Stimulated activated CD4-positive, alpha-beta T cell treated with anti-CD3 and anti-CD28 coated beads, Interleukin-1b, Interleukin-23, amount 100 ng/mL, for 48 hours (primary cell): ENCODE data around the gene PDS5A.
"Not testable (repeated sequence)": the region's sequence is repeated elsewhere in the genome, so short reads cannot be mapped to it uniquely, and the experiment has no call there.

ENCODE experiments used
- DNase-seq: peaks from one replicate; pipeline ENCODE4 v3.0.0-alpha.2; 2020

Gene PDS5A

DNA sequence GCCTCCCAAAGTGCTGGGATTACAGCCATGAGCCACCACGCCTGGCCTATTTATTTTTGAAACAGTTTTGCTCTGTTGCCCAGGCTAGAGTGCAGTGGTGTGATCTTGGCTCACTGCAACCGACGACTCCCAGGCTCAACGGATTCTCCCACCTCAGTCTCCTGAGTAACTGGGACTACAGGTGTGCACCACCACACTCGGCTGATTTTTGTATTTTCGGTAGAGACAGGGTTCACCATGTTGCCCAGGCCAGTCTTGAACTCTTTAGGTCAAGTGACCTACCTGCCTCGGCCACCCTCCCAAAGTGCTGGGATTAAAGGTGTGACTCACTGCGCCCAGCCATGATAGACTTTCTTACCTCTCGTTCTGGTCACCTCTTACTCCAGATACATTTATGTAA is 155.8 kb downstream of the PDS5A start:
- no peak for DNase-seq

DNA sequence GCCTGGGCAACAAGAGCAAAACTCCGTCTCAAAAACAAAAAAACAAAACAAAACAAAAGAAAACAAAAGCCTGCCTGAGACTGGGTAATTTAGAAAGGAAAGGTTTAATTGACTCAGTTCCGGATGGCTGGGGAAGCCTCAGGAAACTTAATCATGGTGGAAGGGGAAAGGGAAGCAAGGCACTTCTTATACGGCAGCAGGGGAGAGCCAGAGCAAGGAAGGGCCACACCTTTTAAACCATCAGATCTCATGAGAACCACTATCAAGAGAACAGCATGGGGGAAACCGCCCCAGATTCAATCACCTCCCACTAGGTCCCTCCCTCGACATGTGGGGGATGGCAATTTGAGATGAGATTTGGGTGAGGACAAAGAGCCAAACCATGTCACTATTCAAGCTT is 157.5 kb downstream of the PDS5A start:
- no peak for DNase-seq

DNA sequence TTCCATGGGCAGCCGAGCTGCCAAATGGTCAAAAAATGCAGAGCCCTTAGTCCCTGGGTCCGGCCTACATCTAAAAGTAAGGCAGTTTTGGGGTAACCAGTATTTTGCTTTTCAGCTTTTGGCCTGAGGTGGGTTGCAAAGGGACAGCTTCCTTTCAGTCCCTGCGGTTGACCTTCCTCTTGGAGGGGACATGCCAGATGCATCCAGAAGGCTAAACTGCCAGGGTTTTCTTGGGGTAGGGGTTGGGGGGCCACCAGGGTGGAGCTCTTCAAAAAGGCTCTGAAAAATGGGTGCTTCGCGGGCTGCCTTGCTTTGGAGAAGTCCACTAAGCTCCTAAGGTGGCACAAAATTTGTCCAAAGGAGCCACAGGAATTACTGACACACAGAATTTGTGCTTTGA is 159.1 kb downstream of the PDS5A start:
- no peak for DNase-seq

DNA sequence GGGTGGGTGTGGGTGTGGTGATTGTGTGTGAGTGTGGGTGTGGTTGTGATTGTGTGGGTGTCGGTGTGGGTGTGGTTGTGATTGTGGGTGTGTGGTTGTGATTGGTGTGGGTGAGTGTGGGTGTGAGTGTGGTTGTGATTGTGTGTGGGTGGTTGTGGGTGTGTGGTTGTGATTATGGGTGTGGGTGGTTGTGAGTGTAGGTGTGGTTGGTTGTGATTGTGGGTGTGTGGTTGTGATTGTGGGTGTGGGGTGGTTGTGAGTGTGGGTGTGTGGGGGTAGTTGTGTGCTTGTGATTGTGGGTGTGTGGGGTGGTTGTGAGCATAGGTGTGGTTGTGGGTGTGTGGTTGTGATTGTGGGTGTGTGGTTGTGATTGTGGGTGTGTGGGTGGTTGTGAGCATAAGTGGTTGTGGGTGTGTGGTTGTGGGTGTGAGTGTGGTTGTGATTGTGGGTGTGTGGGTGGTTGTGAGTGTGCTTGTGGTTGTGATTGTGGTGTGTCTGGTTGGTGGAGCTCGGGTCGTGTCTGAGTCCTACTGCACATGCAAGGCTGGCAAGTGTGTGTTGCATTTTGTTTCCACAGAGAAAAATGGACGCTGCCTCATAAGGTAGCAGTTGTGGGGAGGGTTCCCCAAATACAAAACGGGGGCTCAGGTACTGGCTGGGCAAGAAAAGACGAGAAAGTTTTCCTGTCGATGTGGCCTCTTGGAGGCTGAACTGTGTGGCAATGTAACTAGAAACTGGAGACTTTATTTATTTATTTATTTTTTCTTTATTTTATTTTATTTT is 163.1 kb downstream of the PDS5A start:
- DNase-seq, result peak; percentile 6

DNA sequence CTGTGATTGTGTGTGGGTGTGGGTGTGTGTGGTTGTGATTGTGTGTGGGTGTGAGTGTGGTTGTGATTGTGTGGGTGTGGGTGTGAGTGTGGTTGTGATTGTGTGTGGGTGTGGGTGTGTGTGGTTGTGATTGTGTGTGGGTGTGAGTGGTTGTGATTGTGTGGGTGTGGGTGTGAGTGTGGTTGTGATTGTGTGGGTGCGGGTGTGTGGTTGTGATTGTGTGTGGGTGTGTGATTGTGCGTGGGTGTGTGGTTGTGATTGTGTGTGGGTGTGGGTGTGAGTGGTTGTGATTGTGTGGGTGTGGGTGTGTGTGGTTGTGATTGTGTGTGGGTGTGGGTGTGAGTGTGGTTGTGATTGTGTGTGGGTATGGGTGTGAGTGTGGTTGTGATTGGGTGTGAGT is 163.9 kb downstream of the PDS5A start:
- DNase-seq, result not testable (repeated sequence)

DNA sequence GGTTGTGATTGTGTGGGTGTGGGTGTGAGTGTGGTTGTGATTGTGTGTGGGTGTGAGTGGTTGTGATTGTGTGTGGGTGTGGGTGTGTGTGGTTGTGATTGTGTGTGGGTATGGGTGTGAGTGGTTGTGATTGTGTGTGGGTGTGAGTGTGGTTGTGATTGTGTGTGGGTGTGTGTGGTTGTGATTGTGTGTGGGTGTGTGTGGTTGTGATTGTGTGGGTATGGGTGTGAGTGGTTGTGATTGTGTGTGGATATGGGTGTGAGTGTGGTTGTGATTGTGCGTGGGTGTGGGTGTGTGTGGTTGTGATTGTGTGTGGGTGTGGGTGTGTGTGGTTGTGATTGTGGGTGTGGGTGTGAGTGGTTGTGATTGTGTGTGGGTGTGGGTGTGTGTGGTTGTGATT is 164.7 kb downstream of the PDS5A start:
- DNase-seq, result not testable (repeated sequence)

DNA sequence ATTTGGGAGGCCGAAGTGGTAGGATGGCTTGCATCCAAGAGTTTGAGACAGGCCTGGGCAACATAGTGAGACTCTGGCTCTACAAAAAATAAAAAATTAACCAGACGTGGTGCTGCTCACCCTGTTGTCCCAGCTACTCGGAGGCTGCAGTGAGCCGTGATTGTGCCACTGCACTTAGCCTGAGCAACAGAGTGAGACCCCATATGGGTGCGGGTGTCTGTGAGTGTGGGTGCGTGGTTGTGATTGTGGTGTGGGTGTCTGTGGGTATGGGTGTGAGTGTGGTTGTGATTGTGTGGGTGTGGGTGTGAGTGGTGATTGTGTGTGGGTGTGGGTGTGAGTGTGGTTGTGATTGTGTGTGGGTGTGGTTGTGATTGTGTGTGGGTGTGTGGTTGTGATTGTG is 165.2 kb downstream of the PDS5A start:
- DNase-seq, result peak; percentile 10

DNA sequence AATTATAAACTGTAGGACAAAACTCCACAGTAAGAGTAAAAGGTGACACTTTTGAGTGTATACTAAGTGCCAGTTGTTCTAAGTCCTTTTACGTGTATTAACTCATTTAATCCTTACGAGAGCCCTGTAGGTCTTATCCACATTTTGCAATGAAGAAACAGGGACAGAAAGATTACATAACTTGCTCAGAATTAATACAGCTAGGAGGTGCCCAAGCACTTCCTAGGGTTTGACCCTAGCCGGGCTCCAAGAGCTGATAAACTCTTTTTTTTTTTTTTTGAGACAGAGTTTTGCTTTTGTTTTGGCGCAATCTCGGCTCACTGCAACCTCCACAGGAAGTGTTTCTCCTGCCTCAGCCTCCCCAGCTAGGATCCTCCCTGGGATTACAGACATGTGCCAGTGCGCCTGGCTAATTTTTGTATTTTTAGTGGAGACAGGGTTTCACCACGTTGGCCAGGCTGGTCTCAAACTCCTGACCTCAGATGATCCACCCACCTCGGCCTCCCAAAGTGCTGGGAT is 169.4 kb downstream of the PDS5A start:
- DNase-seq, result no peak

DNA sequence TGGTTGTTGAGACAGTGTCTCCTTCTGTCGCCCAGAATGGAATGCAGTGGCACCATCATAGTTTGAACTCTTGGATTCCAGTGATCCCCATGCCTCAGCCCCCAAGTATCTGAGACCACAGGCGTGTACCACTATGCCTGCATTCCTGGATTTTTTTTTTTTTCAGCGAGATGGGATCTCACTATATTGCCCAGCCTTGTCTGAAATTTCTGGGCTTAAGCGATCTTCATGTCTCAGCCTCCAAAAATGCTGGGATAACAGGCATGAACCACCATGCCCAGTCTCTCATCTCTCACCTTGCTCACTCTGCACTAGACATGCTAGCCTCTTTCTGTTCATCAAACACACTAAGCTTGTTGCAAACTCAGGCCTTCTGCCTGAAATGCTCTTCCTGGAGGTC is 175.7 kb downstream of the PDS5A start:
- DNase-seq, result no peak

DNA sequence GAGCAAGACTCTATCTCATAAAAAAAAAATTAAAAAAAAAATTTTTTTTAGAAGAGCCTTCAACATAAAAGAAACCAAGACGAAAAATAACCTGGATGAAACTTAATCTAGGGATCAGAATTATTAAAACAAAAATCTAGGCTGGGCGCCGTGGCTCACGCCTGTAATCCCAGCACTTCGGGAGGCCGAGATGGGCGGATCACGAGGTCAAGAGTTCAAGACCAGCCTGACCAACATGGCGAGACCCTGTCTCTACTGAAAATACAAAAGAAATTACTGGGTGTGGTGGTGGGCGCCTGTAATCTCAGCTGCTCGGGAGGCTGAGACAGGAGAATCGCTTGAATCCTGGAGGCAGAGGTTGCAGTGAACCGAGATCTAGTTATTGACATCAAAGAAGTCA is 184.7 kb downstream of the PDS5A start:
- not testable (repeated sequence) for DNase-seq

DNA sequence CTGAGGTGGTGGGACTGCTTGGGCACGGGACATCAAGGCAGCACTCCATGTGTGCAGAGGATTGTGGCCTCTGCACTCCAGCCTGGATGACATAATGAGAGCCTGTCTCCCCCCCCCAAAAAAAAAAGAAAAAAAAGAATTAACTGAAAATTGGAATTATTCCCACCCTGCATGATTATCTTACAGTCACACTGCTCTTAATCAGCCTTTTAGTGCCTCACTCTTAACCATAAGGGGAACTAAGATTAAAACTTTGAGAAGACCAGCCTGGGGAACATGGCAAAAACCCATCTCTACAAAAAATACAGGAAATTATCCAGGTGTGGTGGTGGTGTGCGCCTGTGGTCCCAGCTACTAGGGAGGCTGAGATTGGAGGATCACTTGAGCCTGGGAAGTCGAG is 185.2 kb downstream of the PDS5A start:
- no peak for DNase-seq

DNA sequence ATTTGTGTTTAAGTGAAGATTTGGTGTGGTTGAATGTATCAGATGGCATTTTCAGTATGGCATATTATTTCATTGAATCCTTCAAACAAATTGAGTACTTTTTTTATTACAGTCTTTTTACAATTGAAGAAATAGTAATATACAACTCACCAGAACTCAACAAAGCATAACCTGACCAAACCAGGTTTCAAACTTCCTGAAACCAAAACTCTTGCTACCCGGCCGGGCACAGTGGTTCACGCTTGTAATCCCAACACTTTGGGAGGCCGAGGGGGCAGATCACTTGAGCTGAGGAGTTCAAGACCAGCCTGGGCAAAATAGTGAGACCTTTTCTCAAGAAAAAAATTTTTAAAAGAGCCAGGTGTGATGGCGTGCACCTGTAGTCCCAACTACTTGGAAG is 185.6 kb downstream of the PDS5A start:
- DNase-seq, result no peak

DNA sequence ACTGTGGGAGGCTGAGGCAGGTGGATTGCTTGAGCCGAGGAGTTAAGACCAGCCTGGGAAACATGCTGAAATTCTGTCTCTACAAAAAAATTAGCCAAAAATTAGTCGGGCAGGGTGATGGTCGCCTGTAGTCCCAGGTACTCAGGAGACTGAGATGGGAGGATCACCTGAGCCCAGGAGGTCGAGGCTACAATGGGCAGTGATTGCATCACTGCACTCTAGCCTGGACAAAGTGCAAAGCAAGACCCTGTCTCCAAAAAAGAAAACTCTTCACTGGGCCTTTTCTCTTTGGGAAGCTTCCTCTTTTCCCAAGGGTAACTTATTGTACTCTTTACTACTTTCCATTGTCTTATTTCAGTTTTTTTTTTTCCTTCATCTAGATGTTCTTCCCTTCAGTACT is 190.9 kb downstream of the PDS5A start:
- DNase-seq, result no peak

DNA sequence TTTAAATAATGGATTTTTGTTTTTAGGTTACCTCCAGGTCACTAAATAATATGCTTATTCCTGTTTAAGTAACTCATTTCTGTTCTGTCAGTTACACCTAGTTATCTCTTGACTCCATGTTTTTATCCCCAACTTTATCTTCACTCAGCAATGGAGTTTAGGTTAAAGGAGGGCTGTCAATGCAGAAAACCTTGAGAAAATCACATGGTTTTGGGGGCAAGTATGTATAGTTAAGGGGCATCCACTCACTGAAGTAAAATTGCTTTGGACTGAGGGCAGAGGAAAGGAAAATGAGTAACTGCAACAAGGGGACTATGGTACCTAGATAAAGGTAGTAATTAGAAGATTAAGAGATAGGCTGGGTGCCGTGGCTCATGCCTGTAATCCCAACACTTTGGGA is 192.6 kb downstream of the PDS5A start:
- no peak for DNase-seq

DNA sequence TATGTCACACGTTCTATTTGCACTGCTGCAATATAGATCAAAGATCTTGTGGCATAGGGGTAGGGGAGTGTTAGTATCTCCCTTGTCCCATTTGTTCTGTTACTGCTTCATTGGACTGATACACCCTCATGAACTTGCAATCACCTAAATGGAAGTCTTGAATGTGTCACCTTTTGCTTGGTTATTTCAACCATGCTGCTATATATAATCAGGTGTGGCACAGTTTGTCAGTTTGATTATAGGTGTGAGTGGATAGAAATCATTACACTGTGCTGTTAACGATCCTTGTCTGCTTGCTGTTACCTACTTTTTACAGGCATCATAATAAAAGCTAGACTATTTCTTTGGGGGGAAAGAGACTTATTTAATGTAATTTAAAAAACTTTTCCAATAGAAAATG is 195.7 kb downstream of the PDS5A start:
- not testable (repeated sequence) for DNase-seq
